Tongue (tissue), 2 donors: Measurements from ENCODE around the gene KRTAP5-1. TPM values are rescaled to one million over a fixed set of nuclear protein-coding genes. Genes with fewer than 3 reads are reported as not detected.
"Not testable (repeated sequence)": the region's sequence is repeated elsewhere in the genome, so short reads cannot be mapped to it uniquely, and the experiment has no call there.

ENCODE experiments used
- DNase-seq: peaks from one replicate; pipeline ENCODE4 v3.0.0-alpha.2; 2015
- total RNA-seq: library from RNA; depleted of rRNA; stranded (reverse); fragments of >200 nt; gene quantifications from one replicate; pipeline ENCODE4 v1.2.3, GENCODE V29; 2014

KRTAP5-1 gene, protein sequence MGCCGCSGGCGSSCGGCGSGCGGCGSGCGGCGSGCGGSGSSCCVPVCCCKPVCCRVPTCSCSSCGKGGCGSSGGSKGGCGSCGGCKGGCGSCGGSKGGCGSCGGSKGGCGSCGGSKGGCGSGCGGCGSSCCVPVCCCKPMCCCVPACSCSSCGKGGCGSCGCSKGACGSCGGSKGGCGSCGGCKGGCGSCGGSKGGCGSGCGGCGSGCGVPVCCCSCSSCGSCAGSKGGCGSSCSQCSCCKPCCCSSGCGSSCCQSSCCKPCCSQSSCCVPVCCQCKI
- total RNA-seq: not detected

DNA sequence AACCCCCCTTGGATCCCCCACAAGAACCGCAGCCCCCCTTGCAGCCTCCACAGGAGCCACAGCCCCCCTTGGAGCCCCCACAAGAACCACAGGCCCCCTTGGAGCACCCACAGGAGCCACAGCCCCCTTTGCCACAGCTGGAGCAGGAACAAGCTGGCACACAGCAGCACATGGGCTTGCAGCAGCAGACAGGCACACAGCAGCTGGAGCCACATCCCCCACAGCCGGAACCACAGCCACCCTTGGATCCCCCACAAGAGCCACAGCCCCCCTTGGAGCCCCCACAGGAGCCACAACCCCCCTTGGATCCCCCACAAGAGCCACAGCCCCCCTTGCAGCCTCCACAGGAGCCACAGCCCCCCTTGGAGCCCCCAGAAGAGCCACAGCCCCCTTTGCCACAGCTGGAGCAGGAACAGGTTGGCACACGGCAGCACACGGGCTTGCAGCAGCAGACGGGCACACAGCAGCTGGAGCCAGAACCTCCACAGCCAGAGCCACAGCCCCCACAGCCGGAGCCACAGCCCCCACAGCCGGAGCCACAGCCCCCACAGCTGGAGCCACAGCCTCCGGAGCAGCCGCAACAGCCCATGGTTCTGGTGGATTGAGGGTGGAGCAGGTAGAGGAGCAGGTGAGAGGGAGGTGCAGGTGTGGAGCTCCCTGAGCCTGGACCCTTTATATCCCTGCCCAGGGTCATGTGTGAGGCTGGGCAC is at the start of gene KRTAP5-1:
TSS of gene KRTAP5-1 (minus strand) at position 623 of the 710 bp plus-strand sequence. CDS start at position 589, 34 bp downstream.
- DNase-seq: not testable (repeated sequence)

DNA sequence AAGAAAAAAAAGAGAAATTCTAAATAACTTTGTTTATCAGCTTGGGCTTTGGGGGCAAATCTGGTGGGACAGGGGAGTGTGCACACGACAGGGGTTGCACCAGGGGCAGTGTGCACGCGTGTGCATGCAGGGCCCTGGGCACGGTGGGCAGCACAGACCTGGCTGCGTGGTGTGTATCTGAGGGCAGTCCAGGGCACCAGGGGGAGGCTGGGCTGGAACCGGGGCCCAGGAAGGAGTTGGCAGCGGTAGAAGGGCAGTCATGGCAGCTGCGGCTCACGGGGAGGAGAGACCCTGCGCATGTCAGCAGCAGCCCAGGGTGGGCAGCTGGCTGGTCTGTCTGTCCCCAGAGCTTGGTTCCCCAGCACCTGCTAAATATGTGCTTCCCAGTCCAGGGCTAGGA is 48.8 kb upstream of the KRTAP5-1 start:
- DNase-seq: peak; percentile 42

DNA sequence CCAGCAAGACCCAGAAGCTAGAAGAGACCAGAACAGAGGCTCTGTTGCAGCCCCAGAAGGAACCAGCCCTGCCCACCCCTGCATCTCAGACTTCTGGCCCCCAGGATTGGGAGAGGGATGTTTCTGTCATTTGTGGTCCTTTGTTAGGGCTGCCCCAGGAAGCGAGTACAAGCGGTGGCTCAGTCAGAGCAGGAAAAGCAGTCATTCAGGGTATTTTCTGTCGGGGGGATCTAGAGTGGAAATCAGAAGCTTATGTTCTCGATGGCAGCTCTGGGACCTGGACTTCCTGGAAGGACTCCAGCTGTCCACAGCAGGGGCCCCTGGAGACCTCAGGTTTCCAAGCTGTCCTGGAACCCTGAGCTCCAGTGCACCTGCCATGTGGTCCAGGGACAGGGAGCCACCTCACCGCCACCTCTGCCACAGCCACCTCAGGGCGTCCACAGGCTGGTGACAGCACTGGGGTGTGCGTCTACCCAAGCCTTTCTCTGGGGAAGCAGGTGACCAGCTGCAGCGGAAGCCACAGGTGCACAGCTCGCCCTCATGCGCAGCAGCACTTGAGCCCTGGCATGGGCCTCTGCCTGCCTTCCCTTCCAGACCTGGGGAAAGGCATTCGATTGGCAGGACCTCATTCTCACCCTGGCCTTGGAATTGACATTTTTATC is 47.1 kb upstream of the KRTAP5-1 start:
- no peak for DNase-seq

DNA sequence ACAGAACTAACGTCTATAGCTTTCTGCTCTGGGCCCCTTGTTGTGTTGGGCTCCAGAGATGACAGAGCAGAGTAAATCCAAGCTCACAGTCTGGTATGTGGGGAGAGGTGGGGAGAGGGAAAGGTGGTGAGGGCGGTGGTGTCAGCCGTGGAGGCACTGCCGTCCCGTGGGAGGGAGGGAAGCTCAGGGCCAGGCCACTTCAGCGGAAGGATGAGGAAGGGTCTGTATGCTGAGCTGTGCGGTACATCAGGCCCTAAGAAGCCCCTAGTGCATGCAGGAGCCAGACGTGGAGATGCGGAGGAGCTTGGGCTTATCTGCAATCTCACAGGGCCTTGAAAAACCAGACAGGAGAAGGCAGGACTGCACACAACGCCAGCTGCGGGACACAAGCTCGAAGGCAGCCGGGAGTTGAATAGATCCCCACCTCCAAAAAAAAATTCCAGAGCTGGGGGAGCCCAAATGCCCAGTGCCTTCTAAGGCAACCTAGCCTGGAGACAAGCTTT is 46.0 kb upstream of the KRTAP5-1 start:
- no peak for DNase-seq

DNA sequence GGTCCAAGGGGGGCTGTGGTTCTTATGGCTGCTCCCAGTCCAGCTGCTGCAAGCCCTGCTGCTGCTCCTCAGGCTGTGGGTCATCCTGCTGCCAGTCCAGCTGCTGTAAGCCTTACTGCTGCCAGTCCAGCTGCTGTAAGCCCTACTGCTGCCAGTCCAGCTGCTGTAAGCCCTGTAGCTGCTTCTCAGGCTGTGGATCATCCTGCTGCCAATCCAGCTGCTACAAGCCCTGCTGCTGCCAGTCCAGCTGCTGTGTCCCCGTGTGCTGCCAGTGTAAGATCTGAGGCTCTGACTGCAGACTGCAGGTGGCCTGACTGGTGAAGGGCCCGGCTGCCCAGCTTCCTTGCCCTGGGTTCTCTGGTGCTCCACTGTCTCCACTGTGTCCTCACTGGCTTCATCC is 45.2 kb upstream of the KRTAP5-1 start:
- peak; percentile 87 for DNase-seq

DNA sequence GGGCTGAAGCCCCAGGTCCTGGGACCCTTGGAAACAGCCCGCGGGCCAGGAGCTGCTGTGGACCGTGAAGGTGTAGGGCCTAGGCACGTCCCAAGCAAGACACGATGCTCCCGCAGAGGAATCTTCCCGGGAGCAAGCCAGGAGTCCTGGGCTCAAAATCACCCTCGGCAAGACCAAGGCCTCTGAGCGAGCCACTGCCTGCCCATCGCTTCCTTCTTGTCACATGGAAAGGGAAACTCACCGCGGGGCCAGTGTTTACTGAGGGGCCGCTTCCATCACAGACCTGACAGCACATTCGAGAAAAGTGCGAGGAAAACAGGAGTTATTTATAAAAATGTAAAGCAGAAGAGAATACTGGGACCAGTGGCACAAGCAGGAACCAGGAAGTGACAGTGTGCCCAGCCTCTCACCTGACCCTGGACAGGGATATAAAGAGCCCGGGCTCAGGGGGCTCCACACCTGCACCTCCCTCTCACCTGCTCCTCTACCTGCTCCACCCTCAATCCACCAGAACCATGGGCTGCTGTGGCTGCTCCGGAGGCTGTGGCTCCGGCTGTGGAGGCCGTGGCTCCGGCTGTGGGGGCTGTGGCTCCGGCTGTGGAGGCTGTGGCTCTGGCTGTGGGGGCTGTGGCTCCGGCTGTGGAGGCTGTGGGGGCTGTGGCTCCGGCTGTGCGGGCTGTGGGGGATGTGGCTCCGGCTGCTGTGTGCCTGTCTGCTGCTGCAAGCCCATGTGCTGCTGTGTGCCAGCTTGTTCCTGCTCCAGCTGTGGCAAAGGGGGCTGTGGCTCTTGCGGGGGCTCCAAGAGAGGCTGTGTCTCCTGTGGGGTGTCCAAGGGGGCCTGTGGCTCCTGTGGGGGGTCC is 44.5 kb upstream of the KRTAP5-1 start, which contains the start of gene KRTAP5-5:
TSS of gene KRTAP5-5 (plus strand) at position 450 of the 860 bp plus-strand sequence. CDS start at position 516, 66 bp downstream.
- DNase-seq: no peak

DNA sequence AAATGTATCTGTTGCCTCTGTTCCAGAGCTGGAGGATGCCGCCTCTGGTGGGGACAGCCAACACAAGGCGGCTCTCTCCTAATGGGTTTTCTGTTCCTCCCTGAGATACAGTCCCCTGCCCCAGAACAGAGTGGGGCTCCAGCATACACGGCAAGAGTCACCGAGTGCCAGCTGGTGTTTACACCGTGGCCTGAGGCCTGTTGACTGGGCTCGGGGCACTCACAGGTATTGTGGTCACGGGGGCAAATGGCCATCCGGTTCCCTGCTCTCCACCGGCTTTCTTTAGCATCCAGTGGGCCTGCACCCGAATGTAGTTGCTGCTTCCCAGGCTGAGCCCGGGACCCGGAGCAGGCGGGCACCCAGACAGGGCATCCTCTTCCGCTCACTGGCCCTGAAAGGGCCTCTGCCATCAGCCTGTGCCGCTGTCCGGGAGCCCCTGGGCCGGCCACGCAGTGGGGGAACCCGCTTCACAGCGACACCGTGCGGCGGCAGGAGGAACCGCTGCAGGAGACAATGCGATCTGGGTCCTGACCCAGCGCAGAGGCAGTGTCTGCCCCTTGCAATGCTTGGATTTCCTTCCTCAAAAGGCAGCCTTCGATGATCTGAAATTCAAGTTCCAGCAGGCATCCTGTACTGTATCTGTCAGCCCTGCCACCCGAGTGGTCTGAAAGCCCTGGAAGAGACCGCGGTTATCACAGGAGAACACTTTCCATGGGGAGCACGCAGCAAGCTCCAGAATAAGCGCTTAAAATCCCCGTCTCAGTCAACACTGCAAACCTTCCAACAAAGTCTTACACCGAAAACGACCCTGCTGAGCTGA is 43.6 kb upstream of the KRTAP5-1 start:
- DNase-seq: peak; percentile 72

DNA sequence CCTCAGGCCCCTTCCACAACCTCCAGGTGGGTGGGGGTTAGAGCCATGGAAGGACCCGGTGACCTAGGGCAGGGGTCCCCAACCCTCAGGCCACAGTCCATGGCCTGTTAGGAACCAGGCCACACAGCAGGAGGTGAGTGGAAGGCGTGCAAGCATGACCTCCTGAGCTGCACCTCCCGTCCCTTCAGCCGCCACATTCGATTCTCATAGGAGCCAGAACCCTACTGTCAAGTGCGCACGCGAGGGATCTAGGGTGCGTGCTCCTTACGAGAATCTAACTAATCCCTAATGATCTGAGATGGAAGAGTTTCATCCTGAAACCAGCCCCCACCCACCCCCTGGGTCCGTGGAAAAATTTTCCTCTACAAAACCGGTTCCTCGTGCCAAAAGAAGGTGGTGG is 40.5 kb upstream of the KRTAP5-1 start:
- no peak for DNase-seq

DNA sequence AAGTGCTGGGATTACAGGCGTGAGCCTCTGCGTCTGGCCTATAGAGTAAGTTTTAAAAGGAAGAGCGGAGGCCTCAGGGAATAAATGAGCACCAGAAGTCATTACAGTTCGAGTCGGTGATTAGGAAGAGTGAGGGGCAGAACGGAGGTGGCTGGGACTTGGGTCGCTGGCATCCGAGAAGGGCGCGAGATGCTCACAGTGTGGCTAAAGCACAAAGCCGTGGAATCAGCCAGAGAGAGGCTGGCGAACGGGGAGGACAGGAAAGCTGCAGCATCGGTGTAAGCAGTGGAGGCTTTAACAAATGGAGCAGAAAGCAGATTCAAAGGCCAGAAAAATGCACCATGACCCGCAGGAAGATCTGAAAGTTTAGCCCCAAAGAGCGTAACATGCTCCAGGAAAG is 39.5 kb upstream of the KRTAP5-1 start:
- no peak for DNase-seq

DNA sequence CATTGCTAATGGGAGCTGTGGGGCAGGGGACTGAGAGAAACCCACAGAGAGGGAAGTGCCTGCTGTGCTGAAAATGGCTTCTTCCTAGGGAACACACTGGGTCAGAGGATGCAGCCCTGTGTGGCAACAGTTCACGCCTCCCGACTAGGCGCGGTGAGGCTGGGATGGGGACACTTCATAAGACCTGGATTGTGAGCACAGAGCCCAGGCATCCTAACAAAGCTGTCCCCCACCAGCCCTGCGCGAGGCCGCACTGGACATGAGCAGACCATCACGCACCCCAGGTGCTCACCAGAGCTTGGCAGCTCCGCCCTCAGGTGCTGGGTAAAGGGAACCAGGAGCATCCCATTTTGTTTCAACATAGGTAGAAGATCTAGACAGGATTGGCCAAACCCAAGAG is 38.6 kb upstream of the KRTAP5-1 start:
- no peak for DNase-seq

DNA sequence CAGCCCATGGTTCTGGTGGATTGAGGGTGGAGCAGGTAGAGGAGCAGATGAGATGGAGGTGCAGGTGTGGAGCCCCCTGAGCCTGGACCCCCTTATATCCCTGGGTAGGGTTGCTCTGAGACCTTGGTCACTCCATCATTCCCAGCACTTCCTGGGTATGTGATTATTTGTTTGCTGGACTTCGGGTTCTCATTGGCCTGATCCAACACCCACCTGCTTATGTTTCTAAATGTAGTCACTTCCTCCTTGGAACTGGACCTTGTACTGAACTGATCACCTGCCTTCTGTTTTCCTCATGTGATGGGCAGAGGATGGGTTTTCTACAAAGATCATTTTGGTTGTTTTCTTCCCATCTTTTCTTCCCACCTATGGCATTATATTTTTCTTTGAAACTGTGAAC is 37.0 kb upstream of the KRTAP5-1 start, which contains the start of gene KRTAP5-4:
TSS of gene KRTAP5-4 (minus strand) at position 53 of the 400 bp plus-strand sequence. CDS start at position 8, 45 bp downstream.
- DNase-seq: no peak

DNA sequence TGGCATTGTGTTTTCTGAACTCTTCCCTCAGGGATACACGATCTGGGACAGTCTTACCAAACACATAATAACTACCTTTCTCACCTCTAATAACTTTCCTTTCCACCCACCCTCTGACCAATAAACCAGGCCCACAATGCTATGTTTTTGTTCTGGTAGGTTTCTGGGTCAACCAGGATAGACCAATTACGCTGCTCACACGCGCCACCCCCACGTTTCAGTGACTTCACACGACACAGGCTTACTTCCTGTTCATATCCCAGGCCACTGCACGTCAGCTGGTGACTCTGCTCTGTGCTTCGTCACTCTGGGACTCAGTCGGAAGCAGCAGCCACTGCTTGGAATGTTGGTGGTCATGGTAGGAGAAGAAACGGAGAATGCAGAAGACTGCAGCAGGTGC is 34.4 kb upstream of the KRTAP5-1 start:
- DNase-seq: no peak

DNA sequence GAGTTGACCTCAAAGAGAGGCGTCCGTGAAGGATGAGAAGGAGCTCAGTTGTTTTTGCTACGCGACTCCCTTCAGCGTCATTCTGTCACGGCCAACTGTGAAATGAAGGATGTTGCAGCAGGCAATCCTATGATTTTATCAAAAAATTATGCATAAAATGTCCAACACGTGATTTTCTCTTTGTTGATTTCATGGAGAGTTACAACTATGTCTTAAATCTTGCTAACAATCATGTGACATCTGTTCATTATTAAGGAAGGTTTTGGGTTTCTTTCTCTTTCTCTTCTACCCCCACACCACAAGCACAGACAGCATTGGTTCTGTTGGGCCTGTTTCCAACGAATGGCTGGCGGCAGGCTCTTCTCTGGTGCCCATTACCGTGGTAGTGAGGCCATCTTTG is 33.1 kb upstream of the KRTAP5-1 start:
- DNase-seq: no peak

DNA sequence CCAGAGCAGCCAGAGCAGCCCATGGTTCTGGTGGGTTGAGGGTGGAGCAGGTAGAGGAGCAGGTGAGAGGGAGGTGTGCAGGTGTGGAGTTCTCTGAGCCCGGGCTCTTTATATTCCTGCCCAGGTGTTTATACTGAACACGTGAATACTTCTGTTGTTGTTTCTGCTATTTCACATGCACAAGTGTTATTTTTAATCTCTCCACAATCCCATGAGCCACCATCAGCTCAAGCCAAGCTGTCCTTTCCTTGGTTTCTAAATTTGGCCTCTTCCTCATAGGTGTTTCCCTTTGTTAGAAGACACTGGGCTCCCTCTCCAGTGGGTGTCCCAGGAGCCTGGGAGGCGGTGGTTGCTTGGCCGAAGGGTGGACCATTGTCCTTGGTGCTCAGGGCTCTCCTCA is 23.3 kb upstream of the KRTAP5-1 start, which contains the start of gene KRTAP5-3:
TSS of gene KRTAP5-3 (minus strand) at position 101 of the 400 bp plus-strand sequence. CDS start at position 23, 78 bp downstream.
- no peak for DNase-seq

DNA sequence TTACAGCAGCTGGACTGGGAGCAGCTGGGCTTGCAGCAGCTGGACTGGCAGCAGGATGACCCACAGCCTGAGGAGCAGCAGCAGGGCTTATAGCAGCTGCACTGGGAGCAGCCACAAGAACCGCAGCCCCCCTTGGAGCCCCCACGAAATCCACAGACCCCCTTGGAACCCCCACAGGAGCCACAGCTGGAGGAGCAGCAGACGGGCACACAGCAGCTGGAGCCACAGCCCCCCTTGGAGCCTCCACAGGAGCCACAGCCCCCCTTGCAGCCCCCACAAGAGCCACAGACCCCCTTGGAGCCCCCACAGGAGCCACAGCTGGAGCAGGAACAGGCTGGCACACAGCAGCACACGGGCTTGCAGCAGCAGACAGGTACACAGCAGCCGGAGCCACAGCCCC is 22.8 kb upstream of the KRTAP5-1 start:
- not testable (repeated sequence) for DNase-seq

DNA sequence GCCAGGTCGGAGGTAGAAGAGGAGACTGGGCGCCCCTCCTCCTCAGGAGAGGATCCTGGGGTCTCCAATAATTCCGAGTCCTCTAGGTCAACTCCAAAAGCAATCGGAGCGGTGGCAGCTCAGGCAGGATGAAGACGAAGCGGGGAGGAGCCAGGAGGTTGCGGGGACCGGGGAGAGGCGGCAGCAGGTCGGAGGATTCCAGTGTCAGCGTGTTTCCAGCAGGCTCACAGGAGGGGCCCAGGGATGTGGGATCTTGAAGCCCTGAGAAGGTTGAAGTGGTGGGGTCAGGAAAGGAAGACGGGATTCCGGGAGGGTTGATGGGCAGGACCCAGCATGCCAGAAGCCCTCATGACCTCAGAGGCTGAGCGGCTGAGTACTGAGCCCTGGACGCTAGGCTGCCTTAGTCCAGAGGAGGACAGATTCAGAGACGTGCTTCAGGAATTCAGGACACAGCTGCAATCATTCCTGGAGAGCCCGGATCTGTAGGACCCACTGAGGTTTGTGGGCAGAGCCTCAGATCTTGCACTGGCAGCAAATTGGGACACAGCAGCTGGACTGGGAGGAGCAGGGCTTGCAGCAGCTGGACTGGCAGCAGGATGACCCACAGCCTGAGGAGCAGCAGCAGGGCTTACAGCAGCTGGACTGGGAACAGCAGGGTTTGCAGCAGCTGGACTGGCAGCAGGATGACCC is 22.2 kb upstream of the KRTAP5-1 start:
- DNase-seq: not testable (repeated sequence)

DNA sequence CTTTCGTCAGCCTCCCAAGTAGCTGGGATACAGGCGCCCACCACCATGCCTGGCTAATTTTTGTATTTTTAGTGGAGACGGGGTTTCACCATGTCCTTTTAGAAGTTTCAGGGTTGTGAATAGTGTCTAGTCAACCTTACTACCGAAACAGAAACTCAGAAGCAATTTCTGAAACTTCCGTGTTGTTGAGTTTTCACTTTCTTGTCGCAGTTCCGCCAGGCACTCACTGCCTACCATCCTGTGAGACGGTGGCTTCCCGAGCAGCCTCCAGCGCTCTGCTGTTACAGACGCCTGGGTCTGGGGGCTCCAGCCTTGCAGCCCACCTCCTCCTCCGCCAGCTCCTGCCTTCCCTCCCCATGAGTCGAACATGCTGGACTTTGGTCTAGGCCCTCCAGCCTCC is 20.8 kb upstream of the KRTAP5-1 start:
- not testable (repeated sequence) for DNase-seq

DNA sequence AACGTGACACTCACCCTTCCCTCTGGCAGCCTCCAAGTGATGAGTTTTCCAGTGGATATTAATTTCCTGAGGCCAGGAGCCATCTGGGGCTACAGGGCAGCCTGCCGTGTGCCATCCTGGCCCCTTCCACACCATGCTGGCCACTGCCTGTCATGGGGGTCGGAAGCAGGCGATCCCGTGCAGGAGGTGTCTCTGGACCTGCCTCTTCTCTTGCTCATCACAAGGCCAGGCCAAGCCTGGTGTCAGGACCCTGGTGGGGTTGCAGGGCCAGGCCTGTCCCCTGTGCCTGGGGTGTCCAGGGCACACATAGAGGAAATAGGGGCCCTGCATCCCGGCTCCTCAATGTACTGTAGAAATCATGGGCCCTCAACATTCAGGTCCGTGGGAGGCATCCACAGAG is 19.6 kb upstream of the KRTAP5-1 start:
- DNase-seq: no peak

DNA sequence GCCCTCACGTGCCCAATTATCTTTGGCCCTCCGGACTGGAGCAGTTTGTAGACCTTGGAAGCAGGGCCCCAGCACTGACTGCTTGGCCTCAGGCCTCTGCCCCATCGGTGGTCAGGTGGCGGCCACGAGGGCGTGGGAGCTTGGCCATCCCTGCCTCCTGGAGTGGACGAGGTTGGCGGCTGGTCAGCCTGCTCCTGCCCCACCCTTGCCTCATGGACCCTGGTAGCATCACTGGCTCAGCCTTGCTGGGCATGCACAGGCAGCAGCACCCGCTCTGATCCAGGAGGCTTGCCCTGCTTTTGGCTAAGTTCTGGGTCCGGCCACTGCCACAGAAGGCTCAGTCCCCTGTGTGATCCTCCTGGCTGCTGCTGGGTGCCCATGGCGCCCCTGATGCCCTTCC is 19.1 kb upstream of the KRTAP5-1 start:
- no peak for DNase-seq

DNA sequence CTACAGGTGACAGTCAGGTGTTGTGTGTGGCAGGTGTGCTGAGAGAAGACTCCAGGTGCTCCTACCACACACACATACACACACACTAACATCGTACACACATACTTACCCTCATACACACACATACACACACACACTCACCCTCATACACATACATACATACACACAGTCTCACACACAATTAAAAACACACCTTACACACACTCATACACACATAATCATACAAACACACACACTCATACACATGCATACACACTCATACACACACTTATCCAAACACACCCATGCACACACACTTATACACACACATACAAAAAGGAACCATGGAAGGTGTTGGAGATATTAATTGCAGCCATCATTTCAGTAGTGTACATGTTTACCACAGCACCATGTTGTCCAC is 18.5 kb upstream of the KRTAP5-1 start:
- DNase-seq: no peak
